HepG2 (cell line): Measurements from ENCODE around the gene SNX22. TPM values are rescaled to one million over a fixed set of nuclear protein-coding genes. Genes with fewer than 3 reads are reported as not detected.

Source experiments
- ATAC-seq: fragments of 200-7000 bp; cut with Tn5 transposase; 3 replicates; pipeline ENCODE4 v1.9.1; 2020; ENCODE audit warnings: mild to moderate bottlenecking, moderate library complexity
- BruUV-seq: library from RNA; stranded (reverse); fragments of 400-500 nt; replicated peaks from 2 replicates; lab custom pipeline; 2021; lab: Mats Ljungman, UMichigan
- CTCF ChIA-PET: fragments of 300-600 bp; formaldehyde crosslinking; extraction: SDS; loops from one replicate; lab custom pipeline; 2021; ENCODE audit warnings: low total read pairs, inconsistent platforms, low intra/inter-chr PET ratio; lab: Yijun Ruan, JAX
- POLR2A ChIA-PET: fragments of 350-600 bp; sonication (Branson Sonifier 250); formaldehyde crosslinking; loops from one replicate; lab custom pipeline; 2020; ENCODE audit warnings: antibody characterized with exemption, inconsistent platforms; lab: Yijun Ruan, JAX
- DNase-seq: peaks from one replicate; pipeline ENCODE4 v3.0.0-alpha.2; 2015; ENCODE audit warnings: low spot score
- FAIRE-seq: peaks from 3 replicates; lab custom pipeline; 2011; peaks lifted over from hg19 to GRCh38; lab: Jason Lieb, UNC
- H2AFZ ChIP-seq: one replicate; pipeline ENCODE4 v1.6.1; 2011; ENCODE audit warnings: low read length, inconsistent platforms
- H3K27ac ChIP-seq: fragments of 300-600 bp; 3 replicates; pipeline ENCODE4 v1.8.0; 2011; ENCODE audit warnings: mixed run types, mild to moderate bottlenecking, mixed read lengths, low read length, inconsistent platforms; ENCODE audit not compliant: insufficient read depth; ENCODE audit errors: extremely low read length
- H3K27me3 ChIP-seq, 2 experiments: fragments of 200-600 bp in 1 of 2; 2 replicates in 1 of 2; 3 replicates in 1 of 2; pipeline versions ENCODE4 v1.6.0 to v1.8.0; 2011; ENCODE audit warnings: low read length in 2 of 2, mild to moderate bottlenecking in 2 of 2, moderate library complexity in 2 of 2, inconsistent platforms in 1 of 2; ENCODE audit not compliant: insufficient read depth in 2 of 2, control insufficient read depth in 1 of 2
- H3K36me3 ChIP-seq, 2 experiments: fragments of 200-600 bp in 1 of 2; replicated peaks in 1 of 2; 2 replicates in 1 of 2; 3 replicates in 1 of 2; pipeline versions ENCODE4 v1.5.1 to v1.8.0; 2011; ENCODE audit warnings: low read length in 2 of 2, inconsistent platforms in 1 of 2; ENCODE audit not compliant: insufficient read depth in 2 of 2, control insufficient read depth in 1 of 2
- H3K4me1 ChIP-seq: 2 replicates; pipeline ENCODE4 v1.5.1; 2012; ENCODE audit warnings: low read length, inconsistent platforms; ENCODE audit not compliant: insufficient read depth
- H3K4me2 ChIP-seq: 2 replicates; pipeline ENCODE4 v1.6.0; 2011; ENCODE audit warnings: low read depth, low read length, inconsistent platforms
- H3K4me3 ChIP-seq, 3 experiments: fragments of 200-600 bp in 1 of 3; sonication (generic), shearing (Covaris generic) in 1 of 3; replicated peaks in 1 of 3; 2 replicates each; pipeline ENCODE4 v1.5.1; 2011 to 2016; ENCODE audit warnings: low read length in 3 of 3, inconsistent platforms in 2 of 3, low read depth in 2 of 3, mild to moderate bottlenecking in 2 of 3, control low read depth in 1 of 3, mixed read lengths in 1 of 3; ENCODE audit not compliant: insufficient read depth in 1 of 3
- H3K79me2 ChIP-seq: one replicate; pipeline ENCODE4 v1.6.1; 2011; ENCODE audit warnings: low read length, inconsistent platforms; ENCODE audit not compliant: insufficient read depth
- H3K9ac ChIP-seq: 2 replicates; pipeline ENCODE4 v1.6.0; 2011; ENCODE audit warnings: mild to moderate bottlenecking, low read depth, low read length, inconsistent platforms; ENCODE audit not compliant: insufficient read depth
- H3K9me3 ChIP-seq: 2 replicates; pipeline ENCODE4 v1.5.1; 2012; ENCODE audit warnings: mild to moderate bottlenecking, low read length
- H4K20me1 ChIP-seq: 2 replicates; pipeline ENCODE4 v1.6.0; 2011; ENCODE audit warnings: inconsistent platforms, mild to moderate bottlenecking, low read length, moderate library complexity; ENCODE audit not compliant: insufficient read depth
- FOXO1 ChIP-seq: sonication (generic); formaldehyde crosslinking; IDR thresholded peaks from 2 replicates; pipeline ENCODE4 v1.4.0; 2020; ENCODE audit warnings: missing genetic modification reagents
- NCOA5 ChIP-seq: sonication (generic); formaldehyde crosslinking; IDR thresholded peaks from 2 replicates; pipeline ENCODE4 v1.4.0; 2020; ENCODE audit warnings: missing genetic modification reagents
- YEATS4 ChIP-seq: sonication (generic); formaldehyde crosslinking; IDR thresholded peaks from 2 replicates; pipeline ENCODE4 v1.4.0; 2020; ENCODE audit warnings: missing genetic modification reagents, borderline replicate concordance
- ZKSCAN1 ChIP-seq: fragments of 150-350 bp; IDR thresholded peaks from 2 replicates; pipeline ENCODE4 v1.6.1; 2014; ENCODE audit warnings: low read length
- ZNF441 ChIP-seq: sonication (generic); formaldehyde crosslinking; IDR thresholded peaks from 2 replicates; pipeline ENCODE4 v1.7.0; 2021; ENCODE audit warnings: missing genetic modification reagents, borderline replicate concordance
- ZNF576 ChIP-seq: sonication (generic); formaldehyde crosslinking; IDR thresholded peaks from 2 replicates; pipeline ENCODE4 v1.4.0; 2020; ENCODE audit warnings: mild to moderate bottlenecking, missing genetic modification reagents
- ZNF709 ChIP-seq: sonication (generic); formaldehyde crosslinking; IDR thresholded peaks from 2 replicates; pipeline ENCODE4 v1.5.0; 2020; ENCODE audit warnings: mild to moderate bottlenecking, missing genetic modification reagents
- WGBS: methylation state at CpG from one replicate; pipeline ENCODE4 v1.1.6; 2017; ENCODE audit warnings: low lambda C conversion rate; 5-methylcytosine and 5-hydroxymethylcytosine counted together
- in situ Hi-C: cut with HindIII; loops from 2 replicates; pipeline ENCODE4 v1.10.0; 2017; ENCODE audit warnings: low pct_unique_long_range_greater_than_20kb; ENCODE audit not compliant: extremely low pct_ligation_motif_present
- intact Hi-C: fragments of 100-400 bp; cut with micrococcal nuclease; formaldehyde crosslinking; loops from one replicate; pipeline ENCODE4 v1.10.0; 2022; ENCODE audit not compliant: unreplicated experiment
- polyA plus RNA-seq, 8 experiments: library from polyadenylated mRNA; depleted of rRNA in 3 of 8; stranded (reverse) in 7 of 8; unstranded in 1 of 8; fragments of >200 nt; fragmentation: Illumina TruSeq in 4 of 8; extraction: Trizol in 4 of 8; gene quantifications; 2 replicates each; pipeline versions ENCODE4 v1.2.1 to v1.2.3, GENCODE V29; 2011 to 2016; ENCODE audit warnings: low read depth in 4 of 8, missing spikeins in 1 of 8, mixed read lengths in 1 of 8; ENCODE audit not compliant: insufficient read depth in 1 of 8
- total RNA-seq, 5 experiments: library from RNA; depleted of rRNA; stranded (reverse); fragments of >200 nt; fragmentation: Illumina TruSeq; extraction: Trizol; gene quantifications; 2 replicates each; pipeline ENCODE4 v1.2.3, GENCODE V29; 2016; ENCODE audit warnings: low read depth in 1 of 5

The SNX22 gene
- total and polyA plus RNA-seq, 2 of the 13 experiments (the other 11 are each of a cell fraction or from before 2014, with no cell fraction given): 2.3 to 5.5 TPM

GRCh38 chr15:64187396-64188191, 36.1 kb downstream of the SNX22 start:
- CTCF ChIA-PET: no interaction called here
- Histone ChIP-seq H3K36me3 (peaks cover 1 to 8% of the 10 kb centered on the region in 2 experiments; a peak in 3 of 5 replicates), H3K27me3 (no peaks in the 10 kb centered on the region), H3K4me1 (no peaks in the 10 kb centered on the region), H3K9ac (no peak overlapping the region), H4K20me1 (no peaks in the 10 kb centered on the region), H3K9me3 (no peaks in the 10 kb centered on the region), H3K27ac (no peak overlapping the region), H2AFZ (no peak overlapping the region), H3K4me2 (no peak overlapping the region), H3K79me2 (no peaks in the 10 kb centered on the region), H3K4me3 (no peak overlapping the region)
- WGBS: 96% methylated on average over 2 of the region's 2 CpGs
- in situ Hi-C loops (no loop called here), intact Hi-C loops (no loop called here)
- ATAC-seq (no peak), FAIRE-seq (no peak), DNase-seq (no peak)
- POLR2A ChIA-PET: no interaction called here
- TF ChIP-seq ZKSCAN1: no peak
- no peak for TF ChIP-seq FOXO1 (CRISPR knock-in tag)
- TF ChIP-seq YEATS4 (CRISPR knock-in tag): no peak
- no peak for TF ChIP-seq ZNF576 (CRISPR knock-in tag)
- TF ChIP-seq ZNF709 (CRISPR knock-in tag): no peak
- TF ChIP-seq NCOA5 (CRISPR knock-in tag): no peak
- TF ChIP-seq ZNF441 (CRISPR knock-in tag): no peak
- no TSS peak for BruUV-seq
